Thyroid gland (tissue), 4 donors: ENCODE measurements around the gene VPS33A.
"Not testable (repeated sequence)": the region's sequence is repeated elsewhere in the genome, so short reads cannot be mapped to it uniquely, and the experiment has no call there.

Experiments
- POLR2A ChIP-seq, 2 donors: fragments of 450-650 bp; IDR thresholded peaks; one replicate each; pipeline ENCODE4 v1.6.1; 2017; ENCODE audit warnings: antibody characterized with exemption in 2 of 2, mild to moderate bottlenecking in 2 of 2, moderate library complexity in 1 of 2
- TF ChIP-seq, protein P1 (sequence below), 6 experiments: fragments of 200-600 bp in 3 of 6; fragments of 450-650 bp in 3 of 6; sonication (generic) in 3 of 6; IDR thresholded peaks; one replicate each; pipeline ENCODE4 v1.5.1; 2016 to 2019; ENCODE audit warnings: antibody characterized with exemption in 6 of 6, mild to moderate bottlenecking in 2 of 6, inconsistent platforms in 1 of 6, moderate library complexity in 1 of 6

DNA sequence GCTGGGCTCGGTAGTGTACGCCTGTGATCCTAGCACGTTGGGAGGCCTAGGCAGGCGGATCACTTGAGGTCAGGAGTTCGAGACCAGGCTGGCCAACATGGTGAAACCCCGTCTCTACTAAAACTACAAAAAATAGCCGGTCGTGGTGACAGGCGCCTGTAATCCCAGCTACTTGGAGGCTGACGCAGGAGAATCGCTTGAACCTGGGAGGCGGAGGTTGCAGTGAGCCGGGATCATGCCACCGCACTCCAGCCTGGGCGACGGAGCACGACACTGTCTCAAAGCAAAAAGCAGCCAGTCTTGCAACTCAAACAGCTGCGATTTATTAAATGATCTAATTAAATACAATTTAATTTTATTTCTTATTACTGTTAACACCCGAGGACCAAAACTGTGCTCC is 63.5 kb downstream of the VPS33A start:
- TF ChIP-seq, protein P1, sequence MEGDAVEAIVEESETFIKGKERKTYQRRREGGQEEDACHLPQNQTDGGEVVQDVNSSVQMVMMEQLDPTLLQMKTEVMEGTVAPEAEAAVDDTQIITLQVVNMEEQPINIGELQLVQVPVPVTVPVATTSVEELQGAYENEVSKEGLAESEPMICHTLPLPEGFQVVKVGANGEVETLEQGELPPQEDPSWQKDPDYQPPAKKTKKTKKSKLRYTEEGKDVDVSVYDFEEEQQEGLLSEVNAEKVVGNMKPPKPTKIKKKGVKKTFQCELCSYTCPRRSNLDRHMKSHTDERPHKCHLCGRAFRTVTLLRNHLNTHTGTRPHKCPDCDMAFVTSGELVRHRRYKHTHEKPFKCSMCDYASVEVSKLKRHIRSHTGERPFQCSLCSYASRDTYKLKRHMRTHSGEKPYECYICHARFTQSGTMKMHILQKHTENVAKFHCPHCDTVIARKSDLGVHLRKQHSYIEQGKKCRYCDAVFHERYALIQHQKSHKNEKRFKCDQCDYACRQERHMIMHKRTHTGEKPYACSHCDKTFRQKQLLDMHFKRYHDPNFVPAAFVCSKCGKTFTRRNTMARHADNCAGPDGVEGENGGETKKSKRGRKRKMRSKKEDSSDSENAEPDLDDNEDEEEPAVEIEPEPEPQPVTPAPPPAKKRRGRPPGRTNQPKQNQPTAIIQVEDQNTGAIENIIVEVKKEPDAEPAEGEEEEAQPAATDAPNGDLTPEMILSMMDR (IDR thresholded peaks at IDR 0.05) = not testable (repeated sequence)
- TF ChIP-seq POLR2A (IDR thresholded peaks at IDR 0.05) = not testable (repeated sequence)
